Neural crest cell (in vitro differentiated cells): ENCODE results near the gene ECE1. TPM values are rescaled to one million over a fixed set of nuclear protein-coding genes. Genes with fewer than 3 reads are reported as not detected.
A peak's percentile ranks its signal among the peaks of the same experiment; 100 is the strongest.

Experiments used
- DNase-seq: peaks from one replicate; pipeline ENCODE4 v3.0.0; 2021; ENCODE audit warnings: low read depth, mixed read lengths, low spot score
- H3K27ac Mint-ChIP-seq: one replicate; pipeline ENCODE4 v1.8.0; 2021; ENCODE audit warnings: mild to moderate bottlenecking, mixed read lengths; ENCODE audit not compliant: unreplicated experiment
- H3K27me3 Mint-ChIP-seq: 2 replicates; pipeline ENCODE4 v1.8.0; 2021; ENCODE audit warnings: low read depth, mild to moderate bottlenecking, mixed read lengths
- H3K36me3 Mint-ChIP-seq: 2 replicates; pipeline ENCODE4 v1.8.0; 2021; ENCODE audit warnings: low read depth, mild to moderate bottlenecking, mixed read lengths
- H3K4me1 Mint-ChIP-seq: 2 replicates; pipeline ENCODE4 v1.8.0; 2021; ENCODE audit warnings: mixed read lengths
- H3K4me3 Mint-ChIP-seq: one replicate; pipeline ENCODE4 v1.8.0; 2021; ENCODE audit warnings: mild to moderate bottlenecking, mixed read lengths
- H3K9me3 Mint-ChIP-seq: 2 replicates; pipeline ENCODE4 v1.8.0; 2021; ENCODE audit warnings: mixed read lengths
- total RNA-seq: library from RNA; stranded (reverse); gene quantifications from 2 replicates; pipeline ENCODE4 v1.2.1, GENCODE V29; 2021
- TF ChIP-seq, protein P1 (sequence below): fragments of 200-600 bp; sonication (generic); conservative IDR thresholded peaks from 2 replicates; pipeline ENCODE4 v1.5.0; 2021; ENCODE audit warnings: antibody characterized with exemption, mild to moderate bottlenecking

ECE1 gene
- total RNA-seq, 1 donor from 2014 or later: 40.3 TPM

- H3K4me3 Mint-ChIP-seq: no peak overlapping the region
- DNase-seq: no peak
Observed at GRCh38 chr1:21318714-21319159, 28.5 kb upstream of the ECE1 start.

GRCh38 chr1:21318057-21318713 lies 27.9 kb upstream of the ECE1 start:
- no peak overlapping the region for H3K4me3 Mint-ChIP-seq
- no peak for DNase-seq
- H3K27ac Mint-ChIP-seq: peak overlapping the region; percentile 62
- peaks cover 71% of the 10 kb centered on the region for H3K4me1 Mint-ChIP-seq
- H3K9me3 Mint-ChIP-seq: no peaks in the 10 kb centered on the region
- TF ChIP-seq, protein P1, sequence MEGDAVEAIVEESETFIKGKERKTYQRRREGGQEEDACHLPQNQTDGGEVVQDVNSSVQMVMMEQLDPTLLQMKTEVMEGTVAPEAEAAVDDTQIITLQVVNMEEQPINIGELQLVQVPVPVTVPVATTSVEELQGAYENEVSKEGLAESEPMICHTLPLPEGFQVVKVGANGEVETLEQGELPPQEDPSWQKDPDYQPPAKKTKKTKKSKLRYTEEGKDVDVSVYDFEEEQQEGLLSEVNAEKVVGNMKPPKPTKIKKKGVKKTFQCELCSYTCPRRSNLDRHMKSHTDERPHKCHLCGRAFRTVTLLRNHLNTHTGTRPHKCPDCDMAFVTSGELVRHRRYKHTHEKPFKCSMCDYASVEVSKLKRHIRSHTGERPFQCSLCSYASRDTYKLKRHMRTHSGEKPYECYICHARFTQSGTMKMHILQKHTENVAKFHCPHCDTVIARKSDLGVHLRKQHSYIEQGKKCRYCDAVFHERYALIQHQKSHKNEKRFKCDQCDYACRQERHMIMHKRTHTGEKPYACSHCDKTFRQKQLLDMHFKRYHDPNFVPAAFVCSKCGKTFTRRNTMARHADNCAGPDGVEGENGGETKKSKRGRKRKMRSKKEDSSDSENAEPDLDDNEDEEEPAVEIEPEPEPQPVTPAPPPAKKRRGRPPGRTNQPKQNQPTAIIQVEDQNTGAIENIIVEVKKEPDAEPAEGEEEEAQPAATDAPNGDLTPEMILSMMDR: no peak
- no peaks in the 10 kb centered on the region for H3K36me3 Mint-ChIP-seq
- H3K27me3 Mint-ChIP-seq: no peaks in the 10 kb centered on the region

More at GRCh38 chr1:21318714-21319159, 28.5 kb upstream of the ECE1 start:
- Mint-ChIP-seq H3K9me3 (no peaks in the 10 kb centered on the region), H3K27me3 (no peaks in the 10 kb centered on the region), H3K36me3 (no peaks in the 10 kb centered on the region), H3K27ac (peak overlapping the region; percentile 50), H3K4me1 (peaks cover 71% of the 10 kb centered on the region)
- TF ChIP-seq, protein P1: no peak

- no peak overlapping the region for H3K4me3 Mint-ChIP-seq
Observed at GRCh38 chr1:21317690-21318043, 27.4 kb upstream of the ECE1 start.

DNA sequence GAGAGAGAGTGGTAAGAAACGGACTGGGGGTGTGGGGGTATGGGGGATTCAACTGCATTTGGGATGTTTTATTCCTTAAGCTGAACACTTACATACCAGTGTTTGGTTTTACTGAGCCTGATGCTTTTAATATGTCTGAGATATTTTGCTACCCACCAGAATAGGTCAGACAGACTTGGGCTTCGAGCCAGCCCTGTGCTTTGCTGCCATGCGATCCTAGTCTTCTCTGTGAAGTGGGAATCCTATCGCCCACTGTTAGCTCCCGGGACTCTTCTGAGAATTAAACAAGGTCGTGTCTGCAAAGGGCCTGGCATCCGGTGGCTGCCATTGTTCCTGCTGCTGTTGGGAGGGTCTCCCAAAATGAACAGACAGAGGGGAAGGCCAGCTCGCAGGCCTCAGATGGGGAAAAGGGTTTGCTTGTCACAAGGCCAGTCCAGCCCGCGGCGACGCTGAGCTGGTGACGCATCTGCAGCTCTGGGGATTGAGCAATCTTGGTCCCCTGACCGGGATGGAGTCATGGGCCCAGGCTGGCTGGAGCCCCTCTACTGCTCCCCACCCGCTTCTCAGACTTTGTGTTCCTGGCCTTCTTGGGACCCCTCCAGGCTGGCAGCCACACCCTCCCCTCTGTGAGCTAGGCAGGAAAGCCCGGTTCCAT lies 26.9 kb upstream of the ECE1 start:
- TF ChIP-seq, protein P1: no peak
- Mint-ChIP-seq H3K36me3 (no peaks in the 10 kb centered on the region), H3K27ac (no peak overlapping the region), H3K9me3 (no peaks in the 10 kb centered on the region), H3K27me3 (no peaks in the 10 kb centered on the region), H3K4me3 (peak overlapping the region; percentile 9), H3K4me1 (peaks cover 66% of the 10 kb centered on the region)
- no peak for DNase-seq

More at GRCh38 chr1:21317690-21318043, 27.4 kb upstream of the ECE1 start:
- TF ChIP-seq, protein P1: no peak
- no peaks in the 10 kb centered on the region for H3K27me3 Mint-ChIP-seq
- H3K27ac Mint-ChIP-seq: peak overlapping the region; percentile 62
- no peaks in the 10 kb centered on the region for H3K9me3 Mint-ChIP-seq
- peaks cover 71% of the 10 kb centered on the region for H3K4me1 Mint-ChIP-seq
- no peaks in the 10 kb centered on the region for H3K36me3 Mint-ChIP-seq
- DNase-seq: no peak

DNA sequence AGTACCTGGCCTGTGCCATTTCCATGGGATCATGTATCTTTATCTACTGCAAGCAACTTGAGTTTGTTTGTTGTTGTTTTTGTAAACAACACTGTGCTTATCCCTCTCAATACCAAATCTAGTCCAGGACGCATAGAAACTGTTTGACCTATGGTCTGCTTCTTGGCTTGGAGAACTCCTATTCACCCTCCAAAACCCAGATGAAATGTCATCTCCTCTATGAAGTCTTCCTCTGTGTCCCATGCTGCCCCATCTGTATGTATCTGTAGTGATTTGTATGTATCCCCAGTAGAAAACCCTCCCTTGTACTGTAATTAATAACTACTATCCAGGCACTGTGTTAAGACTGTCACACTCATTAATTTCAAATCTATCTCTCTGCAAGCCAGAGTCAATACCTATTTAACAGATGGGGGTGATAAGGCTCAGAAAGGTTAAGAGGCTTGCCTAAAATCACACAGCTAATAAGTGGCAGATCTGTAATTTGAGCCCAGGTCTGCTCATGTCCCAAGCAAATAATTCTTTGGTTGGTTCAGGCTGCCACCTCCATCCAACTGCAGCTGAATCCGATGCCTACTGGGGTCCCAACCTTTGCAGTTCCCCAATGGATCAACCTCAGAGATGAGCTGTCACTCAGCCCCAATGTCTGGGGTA lies 24.6 kb upstream of the ECE1 start:
- Mint-ChIP-seq H3K27ac (peak overlapping the region; percentile 0), H3K9me3 (no peaks in the 10 kb centered on the region), H3K4me3 (no peak overlapping the region), H3K4me1 (peaks cover 59% of the 10 kb centered on the region), H3K27me3 (no peaks in the 10 kb centered on the region), H3K36me3 (no peaks in the 10 kb centered on the region)
- TF ChIP-seq, protein P1: no peak
- DNase-seq: no peak
